GM12892 (cell line): ENCODE measurements around the gene CALR.

ENCODE experiments used
- POLR2A ChIP-seq: IDR thresholded peaks from 2 replicates; pipeline ENCODE4 v1.6.1; 2011; ENCODE audit warnings: low read depth, low read length, control low read depth
- TAF1 ChIP-seq: IDR thresholded peaks from 2 replicates; pipeline ENCODE4 v1.6.1; 2011; ENCODE audit warnings: low read depth, mild to moderate bottlenecking, control low read depth, low read length, borderline replicate concordance

DNA sequence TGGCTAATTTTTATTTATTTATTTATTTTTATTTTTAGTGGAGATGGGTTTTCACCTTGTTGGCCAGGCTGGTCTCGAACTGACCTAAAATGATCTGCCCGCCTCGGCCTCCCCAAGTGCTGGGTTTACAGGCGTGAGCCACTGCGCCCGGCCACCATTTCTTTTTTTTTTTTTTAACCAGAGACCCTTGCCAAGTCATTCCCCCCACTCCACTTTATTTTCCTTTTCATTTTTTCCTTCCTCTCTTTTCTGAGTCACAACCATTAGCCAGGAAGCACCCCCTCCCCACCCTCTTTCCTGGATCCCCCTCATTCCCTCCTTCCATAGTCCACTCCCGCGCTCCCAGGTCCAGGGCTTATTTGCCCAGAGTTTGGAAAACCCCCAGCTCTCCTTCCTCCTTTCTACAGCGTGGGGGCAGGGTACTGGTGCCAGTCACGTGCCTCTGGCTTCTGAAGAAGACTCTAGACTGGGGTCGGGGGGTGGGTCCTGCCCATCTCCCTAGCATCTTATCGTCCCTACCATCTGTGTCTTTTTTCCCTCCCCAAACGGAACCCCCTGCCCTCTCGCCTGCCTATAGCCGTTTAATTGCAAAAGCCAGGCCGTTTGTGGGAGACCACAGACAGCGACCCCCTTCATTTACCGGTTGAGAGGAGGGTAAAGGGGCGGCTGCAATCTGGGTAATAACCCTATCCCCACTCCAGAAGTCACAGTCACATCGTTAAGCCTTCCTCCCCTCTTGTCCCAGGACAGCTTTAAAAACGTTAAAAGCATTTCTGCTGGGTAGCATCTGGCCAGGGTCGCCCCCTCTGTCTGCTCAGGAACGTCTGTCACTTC, 1.1 kb upstream of the CALR start:
- TF ChIP-seq POLR2A, result no peak
- no peak for TF ChIP-seq TAF1
